GM12891 (cell line): ENCODE results near the gene UGT1A5.

Experiments
- POLR2A ChIP-seq: IDR thresholded peaks from 2 replicates; pipeline ENCODE4 v1.6.1; 2011; ENCODE audit warnings: low read depth, low read length, control low read depth
- SPI1 ChIP-seq: IDR thresholded peaks from 2 replicates; pipeline ENCODE4 v1.6.1; 2011; ENCODE audit warnings: low read depth, low read length, control low read depth

DNA sequence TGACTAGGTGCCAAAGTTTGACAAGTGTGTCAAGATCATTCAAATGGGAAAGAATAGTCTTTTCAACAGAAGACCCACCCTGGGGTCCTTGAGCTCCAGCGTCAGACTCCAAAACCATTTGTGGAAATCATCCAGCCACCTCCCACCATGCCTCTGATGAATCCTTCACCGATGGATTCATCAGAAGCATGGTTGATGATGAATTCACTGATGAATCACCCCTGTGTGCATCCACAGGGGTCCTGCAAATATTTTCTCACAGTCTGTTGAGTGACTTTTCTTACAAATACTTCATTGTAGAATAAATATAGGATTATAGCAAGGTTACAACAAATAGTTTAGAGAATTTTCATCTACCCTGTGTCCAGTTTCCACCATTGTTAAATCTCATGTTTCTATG, 36.7 kb upstream of the UGT1A5 start:
- TF ChIP-seq POLR2A (no peak), SPI1 (no peak)
